22Rv1 (cell line): ENCODE measurements around the gene RAB3A.

ENCODE experiments used
- ZFX ChIP-seq: fragments of 450-650 bp; IDR thresholded peaks from 2 replicates; pipeline ENCODE4 v1.6.1; 2017; ENCODE audit warnings: antibody characterized with exemption, borderline replicate concordance
- TF ChIP-seq, protein P1 (sequence below): fragments of 450-650 bp; IDR thresholded peaks from 2 replicates; pipeline ENCODE4 v1.5.1; 2017; ENCODE audit warnings: mild to moderate bottlenecking

- TF ChIP-seq, protein P1, sequence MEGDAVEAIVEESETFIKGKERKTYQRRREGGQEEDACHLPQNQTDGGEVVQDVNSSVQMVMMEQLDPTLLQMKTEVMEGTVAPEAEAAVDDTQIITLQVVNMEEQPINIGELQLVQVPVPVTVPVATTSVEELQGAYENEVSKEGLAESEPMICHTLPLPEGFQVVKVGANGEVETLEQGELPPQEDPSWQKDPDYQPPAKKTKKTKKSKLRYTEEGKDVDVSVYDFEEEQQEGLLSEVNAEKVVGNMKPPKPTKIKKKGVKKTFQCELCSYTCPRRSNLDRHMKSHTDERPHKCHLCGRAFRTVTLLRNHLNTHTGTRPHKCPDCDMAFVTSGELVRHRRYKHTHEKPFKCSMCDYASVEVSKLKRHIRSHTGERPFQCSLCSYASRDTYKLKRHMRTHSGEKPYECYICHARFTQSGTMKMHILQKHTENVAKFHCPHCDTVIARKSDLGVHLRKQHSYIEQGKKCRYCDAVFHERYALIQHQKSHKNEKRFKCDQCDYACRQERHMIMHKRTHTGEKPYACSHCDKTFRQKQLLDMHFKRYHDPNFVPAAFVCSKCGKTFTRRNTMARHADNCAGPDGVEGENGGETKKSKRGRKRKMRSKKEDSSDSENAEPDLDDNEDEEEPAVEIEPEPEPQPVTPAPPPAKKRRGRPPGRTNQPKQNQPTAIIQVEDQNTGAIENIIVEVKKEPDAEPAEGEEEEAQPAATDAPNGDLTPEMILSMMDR = no peak
- TF ChIP-seq ZFX = no peak
Measured at GRCh38 chr19:18230941-18231734, 27.3 kb upstream of the RAB3A start.
